Neural cell (in vitro differentiated cells): ENCODE data around the gene PTPRC. TPM values are rescaled to one million over a fixed set of nuclear protein-coding genes. Genes with fewer than 3 reads are reported as not detected.

Experiments used
- H2AFZ ChIP-seq: fragments of 200-600, 300-800 bp; sonication (generic), shearing (Covaris generic); 2 replicates; pipeline ENCODE4 v1.6.0; 2014; ENCODE audit warnings: low read depth, mild to moderate bottlenecking, antibody characterized with exemption, low read length, moderate library complexity
- H3F3A ChIP-seq: fragments of 200-600 bp; shearing (Covaris generic); 2 replicates; pipeline ENCODE4 v1.6.1; 2016; ENCODE audit warnings: mild to moderate bottlenecking, moderate library complexity, mixed read lengths, antibody characterized with exemption, low read length; ENCODE audit not compliant: insufficient read depth, poor library complexity, severe bottlenecking
- H3K27ac ChIP-seq: fragments of 200-600, 300-800 bp; sonication (generic), shearing (Covaris generic); 2 replicates; pipeline ENCODE4 v1.5.1; 2014; ENCODE audit warnings: mild to moderate bottlenecking, low read length, moderate library complexity
- H3K27me3 ChIP-seq: fragments of 300-800, 200-600 bp; sonication (generic), shearing (Covaris generic); 2 replicates; pipeline ENCODE4 v1.6.0; 2014; ENCODE audit warnings: mild to moderate bottlenecking, low read depth, low read length, moderate library complexity; ENCODE audit not compliant: insufficient read depth
- H3K36me3 ChIP-seq: fragments of 300-800, 200-600 bp; sonication (generic), shearing (Covaris generic); 2 replicates; pipeline ENCODE4 v1.5.1; 2014; ENCODE audit warnings: mild to moderate bottlenecking, antibody characterized with exemption, low read length, moderate library complexity; ENCODE audit not compliant: insufficient read depth
- H3K4me2 ChIP-seq: fragments of 300-800, 200-600 bp; sonication (generic), shearing (Covaris generic); 2 replicates; pipeline ENCODE4 v1.6.0; 2014; ENCODE audit warnings: mild to moderate bottlenecking, low read length
- H3K4me3 ChIP-seq: fragments of 300-800, 200-600 bp; sonication (generic), shearing (Covaris generic); 2 replicates; pipeline ENCODE4 v1.5.1; 2014; ENCODE audit warnings: mild to moderate bottlenecking, low read length, moderate library complexity
- H3K79me2 ChIP-seq: fragments of 200-600 bp; shearing (Covaris generic); replicated peaks from 2 replicates; pipeline ENCODE4 v1.6.0; 2014; ENCODE audit warnings: mild to moderate bottlenecking, low read length, moderate library complexity; ENCODE audit not compliant: insufficient read depth
- H3K9ac ChIP-seq: fragments of 300-800, 200-600 bp; sonication (generic), shearing (Covaris generic); 2 replicates; pipeline ENCODE4 v1.6.1; 2016; ENCODE audit warnings: mild to moderate bottlenecking, low read length, mixed read lengths
- H3K9me2 ChIP-seq: fragments of 200-600 bp; shearing (Covaris generic); 2 replicates; pipeline ENCODE4 v1.6.1; 2016; ENCODE audit warnings: mild to moderate bottlenecking, low read length, mixed read lengths; ENCODE audit not compliant: insufficient read depth
- H3K9me3 ChIP-seq: fragments of 200-600, 300-800 bp; sonication (generic), shearing (Covaris generic); 2 replicates; pipeline ENCODE4 v1.6.1; 2016; ENCODE audit warnings: mild to moderate bottlenecking, mixed run types, low read length, moderate library complexity, mixed read lengths
- H4K20me1 ChIP-seq: fragments of 200-600 bp; shearing (Covaris generic); 2 replicates; pipeline ENCODE4 v1.6.1; 2016; ENCODE audit warnings: mild to moderate bottlenecking, mixed run types; ENCODE audit not compliant: insufficient read depth
- EP300 ChIP-seq: fragments of 450-650 bp; conservative IDR thresholded peaks from 2 replicates; pipeline ENCODE4 v1.6.1; 2014; ENCODE audit warnings: antibody characterized with exemption, mild to moderate bottlenecking, moderate library complexity; ENCODE audit not compliant: poor library complexity, severe bottlenecking
- EZH2 ChIP-seq: fragments of 200-600, 300-800 bp; shearing (Covaris generic), sonication (generic); IDR thresholded peaks from 2 replicates; pipeline ENCODE4 v1.6.1; 2014; ENCODE audit warnings: antibody characterized with exemption, low read length, borderline replicate concordance, mild to moderate bottlenecking; ENCODE audit not compliant: insufficient read depth, poor library complexity, severe bottlenecking
- MXI1 ChIP-seq: fragments of 450-650 bp; conservative IDR thresholded peaks from 2 replicates; pipeline ENCODE4 v1.6.1; 2014; ENCODE audit warnings: antibody characterized with exemption, mild to moderate bottlenecking; ENCODE audit not compliant: poor library complexity, severe bottlenecking
- POLR2AphosphoS5 ChIP-seq: IDR thresholded peaks from 2 replicates; pipeline ENCODE4 v1.6.1; 2012
- RAD21 ChIP-seq: fragments of 450-650 bp; conservative IDR thresholded peaks from 2 replicates; pipeline ENCODE4 v1.6.1; 2014; ENCODE audit warnings: antibody characterized with exemption, mild to moderate bottlenecking, moderate library complexity
- SMC3 ChIP-seq: fragments of 450-650 bp; conservative IDR thresholded peaks from 2 replicates; pipeline ENCODE4 v1.6.1; 2014; ENCODE audit warnings: antibody characterized with exemption, mild to moderate bottlenecking, moderate library complexity; ENCODE audit not compliant: poor library complexity
- TAF1 ChIP-seq: IDR thresholded peaks from 2 replicates; pipeline ENCODE4 v1.6.1; 2012; ENCODE audit warnings: low read depth
- polyA plus RNA-seq: library from polyadenylated mRNA; depleted of rRNA; stranded (reverse); fragments of >200 nt; gene quantifications from 2 replicates; pipeline ENCODE4 v1.2.3, GENCODE V29; 2014
- TF ChIP-seq, protein P1 (sequence below): fragments of 450-650 bp; IDR thresholded peaks from 2 replicates; pipeline ENCODE4 v1.5.1; 2014; ENCODE audit warnings: antibody characterized with exemption, mild to moderate bottlenecking, moderate library complexity; ENCODE audit not compliant: poor library complexity, severe bottlenecking
- TF ChIP-seq, protein P2 (sequence below): IDR thresholded peaks from 2 replicates; pipeline ENCODE4 v1.6.1; 2012; ENCODE audit warnings: borderline replicate concordance

PTPRC gene
- polyA plus RNA-seq, 1 donor from 2014 or later: 0.12 TPM

DNA sequence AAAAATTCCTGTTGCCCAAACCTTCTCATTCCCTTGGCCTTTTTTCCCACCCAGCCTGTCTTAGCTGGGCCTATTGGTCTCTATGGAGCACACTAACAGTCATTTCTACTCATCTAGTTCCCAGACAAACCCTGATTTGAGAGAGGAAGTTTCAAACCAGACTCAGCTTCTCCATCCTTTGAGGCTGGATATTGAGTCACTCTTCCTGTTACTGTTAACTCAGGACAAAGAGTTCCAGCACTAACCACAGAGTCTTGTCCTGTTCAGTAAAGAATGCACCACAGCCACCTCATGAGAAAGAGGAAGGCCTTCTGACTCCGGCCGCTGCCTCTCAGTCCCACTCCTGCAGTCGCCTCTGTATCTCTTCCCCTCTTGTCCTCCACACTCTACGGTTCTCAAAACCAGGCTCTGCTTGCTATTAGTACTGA lies 137.8 kb downstream of the PTPRC start:
- Histone ChIP-seq H4K20me1 (no peaks in the 10 kb centered on the region), H3F3A (no peaks in the 10 kb centered on the region), H3K9me3 (no peaks in the 10 kb centered on the region), H3K9ac (no peak overlapping the region), H3K4me3 (no peak overlapping the region), H3K36me3 (no peaks in the 10 kb centered on the region), H3K79me2 (no peaks in the 10 kb centered on the region), H3K9me2 (no peaks in the 10 kb centered on the region), H3K27ac (no peak overlapping the region), H2AFZ (no peak overlapping the region), H3K4me2 (no peak overlapping the region), H3K27me3 (no peaks in the 10 kb centered on the region)
- TF ChIP-seq RAD21: no peak
- TF ChIP-seq, protein P1, sequence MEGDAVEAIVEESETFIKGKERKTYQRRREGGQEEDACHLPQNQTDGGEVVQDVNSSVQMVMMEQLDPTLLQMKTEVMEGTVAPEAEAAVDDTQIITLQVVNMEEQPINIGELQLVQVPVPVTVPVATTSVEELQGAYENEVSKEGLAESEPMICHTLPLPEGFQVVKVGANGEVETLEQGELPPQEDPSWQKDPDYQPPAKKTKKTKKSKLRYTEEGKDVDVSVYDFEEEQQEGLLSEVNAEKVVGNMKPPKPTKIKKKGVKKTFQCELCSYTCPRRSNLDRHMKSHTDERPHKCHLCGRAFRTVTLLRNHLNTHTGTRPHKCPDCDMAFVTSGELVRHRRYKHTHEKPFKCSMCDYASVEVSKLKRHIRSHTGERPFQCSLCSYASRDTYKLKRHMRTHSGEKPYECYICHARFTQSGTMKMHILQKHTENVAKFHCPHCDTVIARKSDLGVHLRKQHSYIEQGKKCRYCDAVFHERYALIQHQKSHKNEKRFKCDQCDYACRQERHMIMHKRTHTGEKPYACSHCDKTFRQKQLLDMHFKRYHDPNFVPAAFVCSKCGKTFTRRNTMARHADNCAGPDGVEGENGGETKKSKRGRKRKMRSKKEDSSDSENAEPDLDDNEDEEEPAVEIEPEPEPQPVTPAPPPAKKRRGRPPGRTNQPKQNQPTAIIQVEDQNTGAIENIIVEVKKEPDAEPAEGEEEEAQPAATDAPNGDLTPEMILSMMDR: no peak

DNA sequence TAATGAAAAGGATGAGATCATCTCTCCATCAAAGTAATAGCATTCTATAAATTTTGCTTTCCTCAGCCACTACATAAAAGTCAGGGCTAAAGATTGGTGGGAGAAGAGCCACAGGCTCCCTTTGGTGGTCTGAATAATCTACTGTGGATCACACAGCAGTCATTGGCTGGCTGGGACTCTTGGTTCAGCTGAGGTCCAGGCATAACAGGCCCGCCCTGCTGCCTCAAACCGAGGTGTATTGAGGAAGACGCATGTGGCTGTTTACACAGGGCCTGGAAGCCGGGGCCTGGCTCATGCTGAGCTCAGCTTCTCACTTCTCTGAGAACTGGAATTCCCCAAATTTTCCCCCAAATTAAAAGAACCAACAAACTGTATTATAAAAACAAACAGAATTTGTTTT lies 139.2 kb downstream of the PTPRC start:
- no peaks in the 10 kb centered on the region for H3K27me3 ChIP-seq
- H3K9ac ChIP-seq: no peak overlapping the region
- H3K4me3 ChIP-seq: no peak overlapping the region
- H3K9me2 ChIP-seq: no peaks in the 10 kb centered on the region
- no peaks in the 10 kb centered on the region for H3F3A ChIP-seq
- H3K4me2 ChIP-seq: no peak overlapping the region
- H3K36me3 ChIP-seq: no peaks in the 10 kb centered on the region
- no peaks in the 10 kb centered on the region for H3K9me3 ChIP-seq
- no peaks in the 10 kb centered on the region for H4K20me1 ChIP-seq
- H3K79me2 ChIP-seq: no peaks in the 10 kb centered on the region
- no peak overlapping the region for H3K27ac ChIP-seq
- TF ChIP-seq EP300 (no peak), SMC3 (no peak), TAF1 (no peak), RAD21 (no peak), EZH2 (no peak), POLR2AphosphoS5 (no peak), MXI1 (no peak)
- TF ChIP-seq, protein P2, sequence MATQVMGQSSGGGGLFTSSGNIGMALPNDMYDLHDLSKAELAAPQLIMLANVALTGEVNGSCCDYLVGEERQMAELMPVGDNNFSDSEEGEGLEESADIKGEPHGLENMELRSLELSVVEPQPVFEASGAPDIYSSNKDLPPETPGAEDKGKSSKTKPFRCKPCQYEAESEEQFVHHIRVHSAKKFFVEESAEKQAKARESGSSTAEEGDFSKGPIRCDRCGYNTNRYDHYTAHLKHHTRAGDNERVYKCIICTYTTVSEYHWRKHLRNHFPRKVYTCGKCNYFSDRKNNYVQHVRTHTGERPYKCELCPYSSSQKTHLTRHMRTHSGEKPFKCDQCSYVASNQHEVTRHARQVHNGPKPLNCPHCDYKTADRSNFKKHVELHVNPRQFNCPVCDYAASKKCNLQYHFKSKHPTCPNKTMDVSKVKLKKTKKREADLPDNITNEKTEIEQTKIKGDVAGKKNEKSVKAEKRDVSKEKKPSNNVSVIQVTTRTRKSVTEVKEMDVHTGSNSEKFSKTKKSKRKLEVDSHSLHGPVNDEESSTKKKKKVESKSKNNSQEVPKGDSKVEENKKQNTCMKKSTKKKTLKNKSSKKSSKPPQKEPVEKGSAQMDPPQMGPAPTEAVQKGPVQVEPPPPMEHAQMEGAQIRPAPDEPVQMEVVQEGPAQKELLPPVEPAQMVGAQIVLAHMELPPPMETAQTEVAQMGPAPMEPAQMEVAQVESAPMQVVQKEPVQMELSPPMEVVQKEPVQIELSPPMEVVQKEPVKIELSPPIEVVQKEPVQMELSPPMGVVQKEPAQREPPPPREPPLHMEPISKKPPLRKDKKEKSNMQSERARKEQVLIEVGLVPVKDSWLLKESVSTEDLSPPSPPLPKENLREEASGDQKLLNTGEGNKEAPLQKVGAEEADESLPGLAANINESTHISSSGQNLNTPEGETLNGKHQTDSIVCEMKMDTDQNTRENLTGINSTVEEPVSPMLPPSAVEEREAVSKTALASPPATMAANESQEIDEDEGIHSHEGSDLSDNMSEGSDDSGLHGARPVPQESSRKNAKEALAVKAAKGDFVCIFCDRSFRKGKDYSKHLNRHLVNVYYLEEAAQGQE: no peak
- TF ChIP-seq, protein P1: no peak
- H2AFZ ChIP-seq: no peak overlapping the region
